Measurements from ENCODE around the gene OLFM4. TPM values are rescaled to one million over a fixed set of nuclear protein-coding genes. Genes with fewer than 3 reads are reported as not detected.

Gene OLFM4
- total and polyA plus RNA-seq, 2 of the 8 experiments (the other 6 are each of a cell fraction or from before 2014, with no cell fraction given), result not detected

DNA sequence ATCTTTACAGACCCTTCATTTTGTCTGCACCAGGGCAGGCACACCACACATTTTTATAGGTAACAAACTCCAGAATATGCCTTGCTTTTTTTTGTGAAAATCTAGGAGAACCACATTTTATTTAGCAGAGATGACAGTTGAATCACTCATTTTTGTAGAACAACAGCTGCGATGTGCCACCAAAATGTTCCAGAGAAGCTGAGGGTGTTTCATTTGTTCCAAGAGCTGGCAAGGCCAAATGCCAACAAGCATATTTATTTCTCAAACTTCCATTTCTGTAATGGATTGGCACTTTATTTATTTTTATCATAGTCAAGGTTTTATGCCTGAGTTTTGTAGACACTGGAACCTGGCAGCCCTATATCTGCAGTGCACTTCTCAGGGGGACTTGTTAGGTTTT lies 10.4 kb downstream of the OLFM4 start:
- H2BK5ac ChIP-seq (ENCODE audit: low read depth, low read length), result no peak overlapping the region
- no peak overlapping the region for H2BK120ac ChIP-seq (replicated peaks; ENCODE audit: low read depth, low read length)
- no peaks in the 10 kb centered on the region; the same call in 1 of the 2 replicates for H3K23me2 ChIP-seq (ENCODE audit: low read depth, low read length)
- H4K20me1 ChIP-seq (replicated peaks in 1 of 2; ENCODE audit: control insufficient read depth in 1 of 2, insufficient read depth in 2 of 2, low read length in 2 of 2), result no peaks in the 10 kb centered on the region
- H3K14ac ChIP-seq (ENCODE audit: insufficient read length), result no peak overlapping the region
- H3K4me1 ChIP-seq (replicated peaks in 1 of 4; ENCODE audit: control insufficient read depth in 3 of 4, insufficient read depth in 4 of 4, low read length in 3 of 4), result peaks cover 0 to 2% (median 0%) of the 10 kb centered on the region in 4 experiments; a peak in 1 of 7 replicates
- no peak overlapping the region for H2BK20ac ChIP-seq (ENCODE audit: low read length)
- H4K8ac ChIP-seq (ENCODE audit: extremely low read depth, insufficient read depth, low read length), result no peak overlapping the region
- H3K4ac ChIP-seq (replicated peaks; ENCODE audit: insufficient read length, low read depth, low read length), result no peak overlapping the region
- no peak overlapping the region for H3K23ac ChIP-seq (ENCODE audit: insufficient read length)
- 95% methylated on average over 1 of the region's 1 CpG; no CpG with 5 or more reads in 1 of the 2 experiments for WGBS, 2 experiments (ENCODE audit: extremely low coverage in 1 of 2, insufficient coverage in 1 of 2, insufficient read length in 1 of 2, insufficient replicate concordance in 2 of 2, low coverage in 1 of 2, low lambda C conversion rate in 2 of 2, missing lambda C conversion rate in 1 of 2)
- no peaks in the 10 kb centered on the region for H3K9me3 ChIP-seq (ENCODE audit: insufficient read depth in 2 of 2, low read depth in 1 of 2, low read length in 1 of 2)
- H2AFZ ChIP-seq (ENCODE audit: low read length), result no peak overlapping the region
- H3K4me2 ChIP-seq (ENCODE audit: insufficient read depth in 1 of 2, low read depth in 2 of 2, low read length in 2 of 2), result no peak overlapping the region
- no peak for DNase-seq (ENCODE audit: low read depth in 1 of 2, low spot score in 2 of 2)
- H2AK5ac ChIP-seq (ENCODE audit: low read depth, low read length), result no peak overlapping the region
- ChIA-PET CTCF (ENCODE audit: partially characterized antibody) (no interaction called here), POLR2A (ENCODE audit: partially characterized antibody) (no interaction called here)
- no peak overlapping the region for H2BK15ac ChIP-seq (ENCODE audit: low read length)
- H2BK12ac ChIP-seq (ENCODE audit: low read depth, low read length), result no peak overlapping the region
- no peak overlapping the region for H3K4me3 ChIP-seq (ENCODE audit: extremely low read depth in 1 of 4, insufficient read depth in 2 of 4, low read depth in 3 of 4, low read length in 4 of 4)
- H3K56ac ChIP-seq (replicated peaks; ENCODE audit: insufficient read length, low read depth, low read length), result no peak overlapping the region
- H4K91ac ChIP-seq (replicated peaks; ENCODE audit: insufficient read length, low read length), result no peak overlapping the region
- H4K5ac ChIP-seq (ENCODE audit: insufficient read length, low read depth, low read length), result no peak overlapping the region
- no peak overlapping the region for H3K18ac ChIP-seq (ENCODE audit: extremely low read depth, low read length)
- FAIRE-seq, result no peak
- TF ChIP-seq TAF7 (optimal IDR thresholded peaks at IDR 0.05; ENCODE audit: borderline replicate concordance, low read depth, low read length) (no peak), KDM5A (IDR thresholded peaks at IDR 0.05; ENCODE audit: low read length) (no peak), CHD2 (IDR thresholded peaks at IDR 0.05; ENCODE audit: low read length) (no peak), GTF2F1 (IDR thresholded peaks at IDR 0.05; ENCODE audit: borderline replicate concordance, low read depth, low read length) (no peak), ASH2L (IDR thresholded peaks at IDR 0.05; ENCODE audit: low read length) (no peak), SRF (IDR thresholded peaks at IDR 0.05; ENCODE audit: low read depth, low read length) (no peak), SP4 (IDR thresholded peaks at IDR 0.05; ENCODE audit: low read length) (no peak), CBX8 (IDR thresholded peaks at IDR 0.05; ENCODE audit: borderline replicate concordance, low read depth, low read length) (no peak), SIX5 (IDR thresholded peaks at IDR 0.05; ENCODE audit: low read depth, low read length) (no peak)
- TF ChIP-seq, protein P1, sequence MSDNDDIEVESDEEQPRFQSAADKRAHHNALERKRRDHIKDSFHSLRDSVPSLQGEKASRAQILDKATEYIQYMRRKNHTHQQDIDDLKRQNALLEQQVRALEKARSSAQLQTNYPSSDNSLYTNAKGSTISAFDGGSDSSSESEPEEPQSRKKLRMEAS (IDR thresholded peaks at IDR 0.05), result no peak
- H3K79me2 ChIP-seq (ENCODE audit: control insufficient read depth in 1 of 2, insufficient read depth in 2 of 2, low read length in 2 of 2), result no peaks in the 10 kb centered on the region
- no peaks in the 10 kb centered on the region for H3K27me3 ChIP-seq (replicated peaks in 1 of 4; ENCODE audit: control insufficient read depth in 3 of 4, extremely low read depth in 1 of 4, insufficient read depth in 3 of 4, low read length in 3 of 4)
- no peak overlapping the region for H3K27ac ChIP-seq (ENCODE audit: low read depth, low read length)
- no peaks in the 10 kb centered on the region for H3K36me3 ChIP-seq (ENCODE audit: control insufficient read depth in 2 of 4, insufficient read depth in 4 of 4, low read length in 3 of 4)
- H3K9ac ChIP-seq (replicated peaks in 1 of 4; ENCODE audit: extremely low read depth in 1 of 4, low read depth in 3 of 4, low read length in 3 of 4), result no peak overlapping the region
- no peaks in the 10 kb centered on the region for H3K79me1 ChIP-seq (ENCODE audit: low read depth, low read length)
